ENCODE results near the gene STN1.

DNA sequence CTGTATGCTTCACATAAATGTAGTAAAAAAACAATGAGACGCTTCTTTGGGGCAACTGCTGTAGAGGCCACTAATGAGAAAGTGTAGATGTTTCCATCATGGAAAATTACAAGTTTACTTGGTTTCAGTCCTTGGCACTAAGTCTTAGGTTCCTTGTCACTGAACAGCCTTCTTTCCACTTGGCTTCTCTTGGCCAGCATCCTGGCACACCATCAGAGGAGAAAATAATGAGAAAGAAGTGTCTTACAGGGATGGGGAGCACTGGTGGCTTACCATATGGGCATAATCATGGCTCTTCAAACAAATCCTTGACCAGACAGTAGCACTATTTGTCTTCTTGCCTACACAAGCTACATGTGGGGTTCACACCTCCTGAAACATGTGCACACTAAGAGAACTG, 40.1 kb downstream of the STN1 start:
- TF ChIP-seq CTCF (IDR thresholded peaks at IDR 0.05 in 2 of 3, conservative IDR thresholded peaks at IDR 0.05 in 1 of 3; ENCODE audit: control insufficient read depth in 2 of 3, extremely low read depth in 1 of 3, insufficient read depth in 1 of 3, low read depth in 3 of 3, low read length in 3 of 3), result no peak
- no peak for TF ChIP-seq SREBF1 (IDR thresholded peaks at IDR 0.05; ENCODE audit: low read length)
- no peak for TF ChIP-seq RAD21 (IDR thresholded peaks at IDR 0.05; ENCODE audit: insufficient read depth, low read depth, low read length)
- no peak for TF ChIP-seq POLR2A (IDR thresholded peaks at IDR 0.05; ENCODE audit: low read depth, low read length)
- no peak for TF ChIP-seq PKNOX1 (IDR thresholded peaks at IDR 0.05)
- no peak for TF ChIP-seq RFX5 (IDR thresholded peaks at IDR 0.05; ENCODE audit: low read depth, low read length)
- TF ChIP-seq SIN3A (IDR thresholded peaks at IDR 0.05; ENCODE audit: low read depth, low read length), result no peak
- TF ChIP-seq POLR2AphosphoS5 (IDR thresholded peaks at IDR 0.05; ENCODE audit: low read length), result no peak
- TF ChIP-seq EP300 (IDR thresholded peaks at IDR 0.05; ENCODE audit: borderline replicate concordance in 1 of 2, control insufficient read depth in 1 of 2, low read depth in 2 of 2, low read length in 2 of 2), result no peak

All from GM12878 (cell line).